ENCODE measurements around the gene DAPK2. TPM values are rescaled to one million over a fixed set of nuclear protein-coding genes. Genes with fewer than 3 reads are reported as not detected.

Gene DAPK2
- polyA plus RNA-seq, 2 of the 4 experiments (the other 2 are of a cell fraction) = 3.1 to 4.8 TPM

DNA sequence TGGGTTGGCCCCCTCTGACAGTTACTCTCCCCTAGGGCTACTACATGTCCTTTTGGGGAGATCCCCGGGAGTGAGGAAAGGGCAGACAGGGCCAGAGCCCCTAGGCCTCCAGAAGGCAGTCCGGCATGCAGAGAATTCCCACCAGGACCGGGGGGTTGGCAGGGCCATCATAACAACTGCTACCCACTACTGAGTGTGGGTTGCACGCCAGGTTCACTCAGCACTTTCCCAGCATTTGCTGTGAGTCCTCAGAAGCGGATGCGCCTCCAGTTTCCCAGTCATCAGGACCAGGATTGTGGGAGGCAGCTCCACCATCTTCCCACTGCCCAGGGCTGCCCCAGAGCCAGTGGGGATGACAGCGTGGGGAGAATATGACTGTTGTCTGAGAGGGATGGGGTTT, 161.3 kb downstream of the DAPK2 start:
- 73% methylated on average over 7 of the region's 7 CpGs for WGBS (ENCODE audit: missing lambda C conversion rate)
- H3K9me3 ChIP-seq = no peaks in the 10 kb centered on the region
- H3K4me3 ChIP-seq = no peak overlapping the region
- TF ChIP-seq ZC3H11A (IDR thresholded peaks at IDR 0.05) = no peak
- TF ChIP-seq CHD4 (IDR thresholded peaks at IDR 0.05; ENCODE audit: borderline replicate concordance) = no peak
- TF ChIP-seq SMC3 (IDR thresholded peaks at IDR 0.05) = no peak
- TF ChIP-seq POLR2A (IDR thresholded peaks at IDR 0.05; ENCODE audit: low read length) = no peak
- TF ChIP-seq, protein P1, sequence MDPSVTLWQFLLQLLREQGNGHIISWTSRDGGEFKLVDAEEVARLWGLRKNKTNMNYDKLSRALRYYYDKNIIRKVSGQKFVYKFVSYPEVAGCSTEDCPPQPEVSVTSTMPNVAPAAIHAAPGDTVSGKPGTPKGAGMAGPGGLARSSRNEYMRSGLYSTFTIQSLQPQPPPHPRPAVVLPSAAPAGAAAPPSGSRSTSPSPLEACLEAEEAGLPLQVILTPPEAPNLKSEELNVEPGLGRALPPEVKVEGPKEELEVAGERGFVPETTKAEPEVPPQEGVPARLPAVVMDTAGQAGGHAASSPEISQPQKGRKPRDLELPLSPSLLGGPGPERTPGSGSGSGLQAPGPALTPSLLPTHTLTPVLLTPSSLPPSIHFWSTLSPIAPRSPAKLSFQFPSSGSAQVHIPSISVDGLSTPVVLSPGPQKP (IDR thresholded peaks at IDR 0.05; ENCODE audit: low read depth, low read length) = no peak
- TF ChIP-seq RARB (CRISPR knock-in tag; IDR thresholded peaks at IDR 0.05) = no peak
- H3K27ac ChIP-seq = no peak overlapping the region
- ChIA-PET POLR2A (no interaction called here), CTCF (interaction anchor here (0.7 to 1.9 kb wide), 3 partner anchors 11 to 133 kb away, joined by 3 to 6 read pairs (median 4); no protein-coding TSS in a partner anchor)
- no peaks in the 10 kb centered on the region for H3K4me1 ChIP-seq
- no peak for ATAC-seq
- no peak for FAIRE-seq
- no peak overlapping the region for H3K4me2 ChIP-seq
- no peak for DNase-seq (ENCODE audit: low read depth in 1 of 2, low spot score in 1 of 2)

DNA sequence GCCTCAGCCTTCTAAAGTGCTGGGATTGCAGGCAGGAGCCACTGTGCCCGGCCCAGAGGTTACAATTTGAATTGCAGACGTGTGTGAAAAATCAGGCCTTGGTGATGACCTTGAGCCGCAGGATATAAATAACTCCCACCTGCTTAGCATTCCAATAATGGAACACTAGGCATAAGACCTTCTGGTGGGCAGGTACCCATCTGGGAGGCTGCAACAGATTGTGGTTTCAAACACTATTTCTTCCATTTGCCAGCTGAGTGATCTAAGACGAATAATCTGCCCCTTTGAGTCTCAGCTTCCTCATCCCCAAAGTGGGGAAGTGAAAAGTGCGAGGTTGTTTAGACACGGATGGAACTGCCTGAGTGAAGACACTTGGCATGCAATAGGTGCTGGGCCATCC, 164.9 kb downstream of the DAPK2 start:
- Histone ChIP-seq H3K9me3 (no peaks in the 10 kb centered on the region), H3K27ac (no peak overlapping the region), H3K4me1 (no peaks in the 10 kb centered on the region), H3K4me2 (no peak overlapping the region), H3K4me3 (no peak overlapping the region)
- 77% methylated on average over 6 of the region's 6 CpGs for WGBS (ENCODE audit: missing lambda C conversion rate)
- ChIA-PET POLR2A (no interaction called here), CTCF (interaction anchor here (1.6 to 2.4 kb wide), 5 partner anchors 9 to 129 kb away, joined by 3 to 15 read pairs (median 6); no protein-coding TSS in a partner anchor)
- DNase-seq (ENCODE audit: low read depth in 1 of 2, low spot score in 1 of 2) (no peak), FAIRE-seq (no peak), ATAC-seq (no peak)
- TF ChIP-seq HOXA7 (CRISPR knock-in tag; IDR thresholded peaks at IDR 0.05) (no peak), SREBF2 (IDR thresholded peaks at IDR 0.05) (no peak), HEYL (CRISPR knock-in tag; IDR thresholded peaks at IDR 0.05) (no peak), FOXS1 (CRISPR knock-in tag; IDR thresholded peaks at IDR 0.05) (no peak), CBX2 (IDR thresholded peaks at IDR 0.05; ENCODE audit: borderline replicate concordance, low read depth) (no peak), SMC3 (IDR thresholded peaks at IDR 0.05) (no peak), HOXB5 (CRISPR knock-in tag; IDR thresholded peaks at IDR 0.05) (no peak), NFE2L2 (conservative IDR thresholded peaks at IDR 0.05; ENCODE audit: low read length) (no peak), TP53 (CRISPR knock-in tag; IDR thresholded peaks at IDR 0.05) (no peak), CEBPB (IDR thresholded peaks at IDR 0.05) (no peak), MAZ (IDR thresholded peaks at IDR 0.05; ENCODE audit: borderline replicate concordance, low read depth, low read length) (no peak), RFX5 (IDR thresholded peaks at IDR 0.05) (no peak), NPAS2 (CRISPR knock-in tag; IDR thresholded peaks at IDR 0.05; ENCODE audit: borderline replicate concordance) (no peak)
- TF ChIP-seq, protein P2, sequence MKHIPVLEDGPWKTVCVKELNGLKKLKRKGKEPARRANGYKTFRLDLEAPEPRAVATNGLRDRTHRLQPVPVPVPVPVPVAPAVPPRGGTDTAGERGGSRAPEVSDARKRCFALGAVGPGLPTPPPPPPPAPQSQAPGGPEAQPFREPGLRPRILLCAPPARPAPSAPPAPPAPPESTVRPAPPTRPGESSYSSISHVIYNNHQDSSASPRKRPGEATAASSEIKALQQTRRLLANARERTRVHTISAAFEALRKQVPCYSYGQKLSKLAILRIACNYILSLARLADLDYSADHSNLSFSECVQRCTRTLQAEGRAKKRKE (CRISPR knock-in tag; IDR thresholded peaks at IDR 0.05; ENCODE audit: low read depth) = no peak
- TF ChIP-seq, protein P3, sequence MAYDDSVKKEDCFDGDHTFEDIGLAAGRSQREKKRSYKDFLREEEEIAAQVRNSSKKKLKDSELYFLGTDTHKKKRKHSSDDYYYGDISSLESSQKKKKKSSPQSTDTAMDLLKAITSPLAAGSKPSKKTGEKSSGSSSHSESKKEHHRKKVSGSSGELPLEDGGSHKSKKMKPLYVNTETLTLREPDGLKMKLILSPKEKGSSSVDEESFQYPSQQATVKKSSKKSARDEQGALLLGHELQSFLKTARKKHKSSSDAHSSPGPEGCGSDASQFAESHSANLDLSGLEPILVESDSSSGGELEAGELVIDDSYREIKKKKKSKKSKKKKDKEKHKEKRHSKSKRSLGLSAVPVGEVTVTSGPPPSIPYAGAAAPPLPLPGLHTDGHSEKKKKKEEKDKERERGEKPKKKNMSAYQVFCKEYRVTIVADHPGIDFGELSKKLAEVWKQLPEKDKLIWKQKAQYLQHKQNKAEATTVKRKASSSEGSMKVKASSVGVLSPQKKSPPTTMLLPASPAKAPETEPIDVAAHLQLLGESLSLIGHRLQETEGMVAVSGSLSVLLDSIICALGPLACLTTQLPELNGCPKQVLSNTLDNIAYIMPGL (CRISPR knock-in tag; IDR thresholded peaks at IDR 0.05; ENCODE audit: borderline replicate concordance) = no peak
- TF ChIP-seq, protein P4, sequence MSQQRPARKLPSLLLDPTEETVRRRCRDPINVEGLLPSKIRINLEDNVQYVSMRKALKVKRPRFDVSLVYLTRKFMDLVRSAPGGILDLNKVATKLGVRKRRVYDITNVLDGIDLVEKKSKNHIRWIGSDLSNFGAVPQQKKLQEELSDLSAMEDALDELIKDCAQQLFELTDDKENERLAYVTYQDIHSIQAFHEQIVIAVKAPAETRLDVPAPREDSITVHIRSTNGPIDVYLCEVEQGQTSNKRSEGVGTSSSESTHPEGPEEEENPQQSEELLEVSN (IDR thresholded peaks at IDR 0.05; ENCODE audit: borderline replicate concordance, low read depth) = no peak

All from A549 (cell line).